Fibroblast of lung (primary cell): ENCODE measurements around the gene EEF1AKMT3. TPM values are rescaled to one million over a fixed set of nuclear protein-coding genes. Genes with fewer than 3 reads are reported as not detected.

Experiments used
- DNase-seq, 2 donors: peaks; one replicate each; pipeline versions ENCODE4 v3.0.0 to v3.0.0-alpha.2; 2010; ENCODE audit warnings: low read depth in 2 of 2
- H2AFZ ChIP-seq: 2 replicates; pipeline ENCODE4 v1.5.1; 2012; ENCODE audit warnings: low read length, control low read depth, inconsistent platforms
- H3K27ac ChIP-seq: 2 replicates; pipeline ENCODE4 v1.5.1; 2011; ENCODE audit warnings: low read length, control low read depth; ENCODE audit not compliant: insufficient read depth
- H3K27me3 ChIP-seq: 2 replicates; pipeline ENCODE4 v1.5.1; 2011; ENCODE audit warnings: mild to moderate bottlenecking, low read length; ENCODE audit not compliant: control insufficient read depth, insufficient read depth
- H3K36me3 ChIP-seq: 2 replicates; pipeline ENCODE4 v1.5.1; 2011; ENCODE audit warnings: low read length; ENCODE audit not compliant: control insufficient read depth, insufficient read depth
- H3K4me1 ChIP-seq: 2 replicates; pipeline ENCODE4 v1.5.1; 2011; ENCODE audit warnings: low read length; ENCODE audit not compliant: control insufficient read depth, insufficient read depth; ENCODE audit errors: extremely low read depth
- H3K4me2 ChIP-seq: 2 replicates; pipeline ENCODE4 v1.5.1; 2011; ENCODE audit warnings: low read length, control low read depth; ENCODE audit not compliant: insufficient read depth; ENCODE audit errors: extremely low read depth
- H3K4me3 ChIP-seq, 4 experiments: fragments of 200-600 bp in 1 of 4; sonication (generic) in 1 of 4; replicated peaks in 1 of 4; 2 replicates each; pipeline ENCODE4 v1.5.1; 2011 to 2016; ENCODE audit warnings: low read length in 4 of 4, low read depth in 3 of 4, mild to moderate bottlenecking in 3 of 4, control low read depth in 2 of 4, inconsistent platforms in 1 of 4, mixed read lengths in 1 of 4; ENCODE audit not compliant: insufficient read depth in 1 of 4; ENCODE audit errors: control extremely low read depth in 1 of 4
- H3K79me2 ChIP-seq: 2 replicates; pipeline ENCODE4 v1.5.1; 2012; ENCODE audit warnings: mild to moderate bottlenecking, low read length, inconsistent platforms; ENCODE audit not compliant: control insufficient read depth, insufficient read depth
- H3K9ac ChIP-seq: 2 replicates; pipeline ENCODE4 v1.5.1; 2011; ENCODE audit warnings: mild to moderate bottlenecking, low read length, control low read depth; ENCODE audit not compliant: insufficient read depth
- H3K9me3 ChIP-seq: 2 replicates; pipeline ENCODE4 v1.5.1; 2012; ENCODE audit warnings: low read depth, low read length; ENCODE audit not compliant: control insufficient read depth, insufficient read depth
- H4K20me1 ChIP-seq: 2 replicates; pipeline ENCODE4 v1.5.1; 2011; ENCODE audit warnings: low read length; ENCODE audit not compliant: control insufficient read depth, insufficient read depth; ENCODE audit errors: extremely low read depth
- EZH2 ChIP-seq: IDR thresholded peaks from 2 replicates; pipeline ENCODE4 v1.5.1; 2012; ENCODE audit warnings: low read length, control low read depth, mild to moderate bottlenecking; ENCODE audit errors: missing control alignments
- polyA plus RNA-seq, 2 donors: library from polyadenylated mRNA; depleted of rRNA in 1 of 2; stranded (reverse) in 1 of 2; unstranded in 1 of 2; fragments of >200 nt; gene quantifications; 2 replicates each; pipeline ENCODE4 v1.2.1, GENCODE V29; 2011 to 2012; ENCODE audit warnings: missing spikeins in 1 of 2
- total RNA-seq: library from RNA; depleted of rRNA; stranded (reverse); fragments of >200 nt; gene quantifications from 2 replicates; pipeline ENCODE4 v1.2.1, GENCODE V29; 2014
- TF ChIP-seq, protein P1 (sequence below), 2 donors: IDR thresholded peaks in 1 of 2; conservative IDR thresholded peaks in 1 of 2; 1 replicate in 1 of 2; 2 replicates in 1 of 2; pipeline ENCODE4 v1.5.1; 2011 to 2012; ENCODE audit warnings: low read length in 2 of 2, control low read depth in 1 of 2, inconsistent platforms in 1 of 2, low read depth in 1 of 2, mild to moderate bottlenecking in 1 of 2

EEF1AKMT3 gene
- total and polyA plus RNA-seq, 2 donors (not counting 1 experiment from before 2014, with no cell fraction given), result 8.9 to 11.9 TPM

DNA sequence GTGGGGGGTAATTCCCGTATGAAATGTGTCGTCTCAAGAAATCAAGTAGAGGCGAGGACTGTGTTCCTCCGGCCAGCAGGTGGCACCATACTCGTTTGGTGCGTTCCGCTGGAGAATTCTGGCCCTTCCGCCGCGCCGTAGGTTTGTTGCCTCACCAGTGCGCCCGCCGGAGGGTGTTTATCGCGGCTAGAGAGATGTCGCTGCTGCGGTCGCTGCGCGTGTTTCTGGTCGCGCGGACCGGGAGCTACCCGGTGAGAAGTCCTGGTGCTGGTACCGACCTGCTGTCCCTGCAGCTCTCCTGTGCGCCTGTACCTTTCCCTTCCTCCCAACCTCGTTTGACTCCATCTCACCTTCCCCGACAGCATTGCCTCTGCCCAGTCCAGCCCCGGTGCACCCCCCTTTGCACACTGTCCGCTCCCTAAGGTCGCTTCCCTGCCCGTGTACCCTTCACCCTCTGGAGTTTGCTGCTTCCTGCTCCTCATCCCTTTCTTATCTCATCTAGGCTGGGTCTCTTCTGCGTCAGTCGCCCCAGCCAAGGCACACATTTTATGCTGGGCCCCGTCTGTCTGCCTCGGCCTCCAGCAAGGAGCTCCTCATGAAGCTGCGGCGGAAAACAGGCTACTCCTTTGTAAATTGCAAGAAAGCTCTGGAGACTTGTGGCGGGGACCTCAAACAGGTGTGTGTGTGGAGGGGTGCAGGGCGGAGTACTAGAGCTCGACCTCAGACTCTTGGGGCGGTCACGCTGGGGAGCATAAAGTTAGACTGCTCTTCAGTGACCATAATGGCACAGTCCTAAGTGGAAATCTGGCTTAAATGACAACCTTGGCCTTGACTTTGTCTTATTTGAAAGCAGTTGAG lies 10.4 kb downstream of the EEF1AKMT3 start, which contains the start of gene TSFM:
TSFM (plus strand) TSS at position 180 of the 858 bp plus-strand sequence; CDS start at position 195, 15 bp downstream.
- peak within 1 kb of the TSS; percentile 72 for H3K9ac ChIP-seq
- peaks cover 3% of the 10 kb centered on the region for H3K36me3 ChIP-seq
- H2AFZ ChIP-seq, result peak within 1 kb of the TSS; percentile 81
- TF ChIP-seq, protein P1, sequence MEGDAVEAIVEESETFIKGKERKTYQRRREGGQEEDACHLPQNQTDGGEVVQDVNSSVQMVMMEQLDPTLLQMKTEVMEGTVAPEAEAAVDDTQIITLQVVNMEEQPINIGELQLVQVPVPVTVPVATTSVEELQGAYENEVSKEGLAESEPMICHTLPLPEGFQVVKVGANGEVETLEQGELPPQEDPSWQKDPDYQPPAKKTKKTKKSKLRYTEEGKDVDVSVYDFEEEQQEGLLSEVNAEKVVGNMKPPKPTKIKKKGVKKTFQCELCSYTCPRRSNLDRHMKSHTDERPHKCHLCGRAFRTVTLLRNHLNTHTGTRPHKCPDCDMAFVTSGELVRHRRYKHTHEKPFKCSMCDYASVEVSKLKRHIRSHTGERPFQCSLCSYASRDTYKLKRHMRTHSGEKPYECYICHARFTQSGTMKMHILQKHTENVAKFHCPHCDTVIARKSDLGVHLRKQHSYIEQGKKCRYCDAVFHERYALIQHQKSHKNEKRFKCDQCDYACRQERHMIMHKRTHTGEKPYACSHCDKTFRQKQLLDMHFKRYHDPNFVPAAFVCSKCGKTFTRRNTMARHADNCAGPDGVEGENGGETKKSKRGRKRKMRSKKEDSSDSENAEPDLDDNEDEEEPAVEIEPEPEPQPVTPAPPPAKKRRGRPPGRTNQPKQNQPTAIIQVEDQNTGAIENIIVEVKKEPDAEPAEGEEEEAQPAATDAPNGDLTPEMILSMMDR (conservative IDR thresholded peaks at IDR 0.05 in 1 of 2, IDR thresholded peaks at IDR 0.05 in 1 of 2; ENCODE audit: low read depth in 1 of 2, low read length in 2 of 2), result peak; percentile 88 to 89
- TF ChIP-seq EZH2, result no peak
- H4K20me1 ChIP-seq, result no peaks in the 10 kb centered on the region
- H3K4me3 ChIP-seq, result peak within 1 kb of the TSS; percentile 91 to 100 (median 93)
- DNase-seq, result peak; percentile 92 to 94
- peaks cover 16% of the 10 kb centered on the region for H3K79me2 ChIP-seq
- H3K9me3 ChIP-seq, result no peaks in the 10 kb centered on the region
- peak within 1 kb of the TSS; percentile 99 for H3K4me2 ChIP-seq
- H3K27me3 ChIP-seq, result no peaks in the 10 kb centered on the region
- H3K27ac ChIP-seq, result peak within 1 kb of the TSS; percentile 64
- no peaks in the 10 kb centered on the region for H3K4me1 ChIP-seq

DNA sequence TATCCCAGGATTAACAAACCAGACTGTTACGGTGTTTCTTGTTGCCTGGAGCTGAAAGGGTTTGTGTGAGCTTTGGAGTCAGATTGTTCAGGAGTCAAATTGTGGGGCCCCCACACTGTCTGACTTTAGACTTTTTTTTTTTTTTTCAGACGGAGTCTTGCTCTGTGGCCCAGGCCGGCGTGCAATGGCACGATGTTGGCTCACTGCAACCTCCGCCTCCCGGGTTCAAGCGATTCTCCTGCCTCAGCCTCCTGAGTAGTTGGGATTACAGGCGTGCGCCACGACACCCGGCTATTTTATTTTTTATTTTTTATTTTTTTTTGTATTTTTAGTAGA lies 11.0 kb downstream of the EEF1AKMT3 start:
- no peaks in the 10 kb centered on the region for H3K27me3 ChIP-seq
- no peak overlapping the region for H2AFZ ChIP-seq
- H3K36me3 ChIP-seq, result peaks cover 3% of the 10 kb centered on the region
- TF ChIP-seq EZH2, result no peak
- TF ChIP-seq, protein P1 (conservative IDR thresholded peaks at IDR 0.05 in 1 of 2, IDR thresholded peaks at IDR 0.05 in 1 of 2; ENCODE audit: low read depth in 1 of 2, low read length in 2 of 2), result no peak
- DNase-seq, result no peak
- H3K79me2 ChIP-seq, result peaks cover 16% of the 10 kb centered on the region
- peak overlapping the region; percentile 99 for H3K4me2 ChIP-seq
- peak overlapping the region; percentile 72 for H3K9ac ChIP-seq
- H4K20me1 ChIP-seq, result no peaks in the 10 kb centered on the region
- H3K9me3 ChIP-seq, result no peaks in the 10 kb centered on the region
- peak overlapping the region; percentile 64 for H3K27ac ChIP-seq
- H3K4me3 ChIP-seq, result peak overlapping the region; percentile 91 to 100 (median 93)
- H3K4me1 ChIP-seq, result no peaks in the 10 kb centered on the region

DNA sequence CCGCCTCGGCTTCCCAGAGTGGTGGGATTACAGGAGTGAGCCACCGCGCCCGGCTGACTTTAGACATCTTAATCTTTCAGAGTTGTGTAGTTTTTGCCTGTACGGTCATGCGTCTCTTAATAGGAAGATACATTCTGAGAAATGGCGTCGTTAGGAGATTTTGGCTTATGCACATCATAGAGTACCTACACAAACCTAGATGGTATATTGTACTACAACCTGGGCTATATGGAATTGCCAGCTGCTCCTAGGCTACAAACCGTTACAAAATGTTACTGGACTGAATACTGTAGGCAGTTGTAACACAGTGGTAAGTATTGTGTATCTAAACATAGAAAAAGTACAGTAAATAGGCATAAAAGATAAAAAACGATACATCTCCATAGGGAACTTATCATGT lies 11.4 kb downstream of the EEF1AKMT3 start:
- no peaks in the 10 kb centered on the region for H4K20me1 ChIP-seq
- no peak overlapping the region for H2AFZ ChIP-seq
- H3K79me2 ChIP-seq, result peaks cover 16% of the 10 kb centered on the region
- no peaks in the 10 kb centered on the region for H3K9me3 ChIP-seq
- TF ChIP-seq EZH2, result no peak
- TF ChIP-seq, protein P1 (conservative IDR thresholded peaks at IDR 0.05 in 1 of 2, IDR thresholded peaks at IDR 0.05 in 1 of 2; ENCODE audit: low read depth in 1 of 2, low read length in 2 of 2), result no peak
- no peaks in the 10 kb centered on the region for H3K27me3 ChIP-seq
- no peaks in the 10 kb centered on the region for H3K4me1 ChIP-seq
- no peak overlapping the region for H3K9ac ChIP-seq
- peaks cover 3% of the 10 kb centered on the region for H3K36me3 ChIP-seq
- H3K27ac ChIP-seq, result no peak overlapping the region
- H3K4me2 ChIP-seq, result no peak overlapping the region
- peak overlapping the region in 1 of 4 experiments; percentile 100 for H3K4me3 ChIP-seq
- no peak for DNase-seq
